PFSK-1 (cell line): ENCODE data around the gene ZXDC. TPM values are rescaled to one million over a fixed set of nuclear protein-coding genes. Genes with fewer than 3 reads are reported as not detected.
A peak's percentile ranks its signal among the peaks of the same experiment; 100 is the strongest.

Source experiments
- FOXP2 ChIP-seq: optimal IDR thresholded peaks from 2 replicates; pipeline ENCODE3; 2011; ENCODE audit warnings: borderline replicate concordance, control low read depth, inconsistent platforms; ENCODE audit not compliant: insufficient read depth; ENCODE audit errors: extremely low read length, extremely low read depth
- POLR2AphosphoS5 ChIP-seq: IDR thresholded peaks from 2 replicates; pipeline ENCODE4 v1.6.1; 2012; ENCODE audit warnings: low read depth, mild to moderate bottlenecking, control low read depth, low read length, moderate library complexity
- SIN3A ChIP-seq: IDR thresholded peaks from 2 replicates; pipeline ENCODE4 v1.6.1; 2012; ENCODE audit warnings: mild to moderate bottlenecking, low read length, moderate library complexity, borderline replicate concordance; ENCODE audit not compliant: insufficient read depth
- TAF1 ChIP-seq: IDR thresholded peaks from 2 replicates; pipeline ENCODE4 v1.6.1; 2012; ENCODE audit warnings: low read length, control low read depth, borderline replicate concordance; ENCODE audit not compliant: insufficient read depth
- polyA plus RNA-seq: library from polyadenylated mRNA; unstranded; fragments of >200 nt; gene quantifications from one replicate; pipeline ENCODE4 v1.2.1, GENCODE V29; 2012; ENCODE audit warnings: low read depth, missing spikeins; ENCODE audit not compliant: insufficient read length
- TF ChIP-seq, protein P1 (sequence below), 2 experiments: IDR thresholded peaks; 2 replicates each; pipeline versions ENCODE4 v1.6.1 to v1.8.0; 2011 to 2012; ENCODE audit warnings: low read depth in 2 of 2, low read length in 2 of 2, control low read depth in 1 of 2, inconsistent platforms in 1 of 2, mild to moderate bottlenecking in 1 of 2, moderate library complexity in 1 of 2; ENCODE audit not compliant: insufficient read depth in 1 of 2

Gene ZXDC, protein sequence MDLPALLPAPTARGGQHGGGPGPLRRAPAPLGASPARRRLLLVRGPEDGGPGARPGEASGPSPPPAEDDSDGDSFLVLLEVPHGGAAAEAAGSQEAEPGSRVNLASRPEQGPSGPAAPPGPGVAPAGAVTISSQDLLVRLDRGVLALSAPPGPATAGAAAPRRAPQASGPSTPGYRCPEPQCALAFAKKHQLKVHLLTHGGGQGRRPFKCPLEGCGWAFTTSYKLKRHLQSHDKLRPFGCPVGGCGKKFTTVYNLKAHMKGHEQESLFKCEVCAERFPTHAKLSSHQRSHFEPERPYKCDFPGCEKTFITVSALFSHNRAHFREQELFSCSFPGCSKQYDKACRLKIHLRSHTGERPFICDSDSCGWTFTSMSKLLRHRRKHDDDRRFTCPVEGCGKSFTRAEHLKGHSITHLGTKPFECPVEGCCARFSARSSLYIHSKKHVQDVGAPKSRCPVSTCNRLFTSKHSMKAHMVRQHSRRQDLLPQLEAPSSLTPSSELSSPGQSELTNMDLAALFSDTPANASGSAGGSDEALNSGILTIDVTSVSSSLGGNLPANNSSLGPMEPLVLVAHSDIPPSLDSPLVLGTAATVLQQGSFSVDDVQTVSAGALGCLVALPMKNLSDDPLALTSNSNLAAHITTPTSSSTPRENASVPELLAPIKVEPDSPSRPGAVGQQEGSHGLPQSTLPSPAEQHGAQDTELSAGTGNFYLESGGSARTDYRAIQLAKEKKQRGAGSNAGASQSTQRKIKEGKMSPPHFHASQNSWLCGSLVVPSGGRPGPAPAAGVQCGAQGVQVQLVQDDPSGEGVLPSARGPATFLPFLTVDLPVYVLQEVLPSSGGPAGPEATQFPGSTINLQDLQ
- 15.9 TPM for polyA plus RNA-seq

GRCh38 chr3:126475413-126476114 lies at the start of gene ZXDC:
Gene ZXDC, minus strand, starts transcription at chr3:126475891. Its CDS starts 26 bp downstream, at chr3:126475865.
- TF ChIP-seq FOXP2: peak; percentile 66
- TF ChIP-seq SIN3A: no peak

GRCh38 chr3:126525091-126525852 lies 49.6 kb upstream of the ZXDC start:
- TF ChIP-seq, protein P1, sequence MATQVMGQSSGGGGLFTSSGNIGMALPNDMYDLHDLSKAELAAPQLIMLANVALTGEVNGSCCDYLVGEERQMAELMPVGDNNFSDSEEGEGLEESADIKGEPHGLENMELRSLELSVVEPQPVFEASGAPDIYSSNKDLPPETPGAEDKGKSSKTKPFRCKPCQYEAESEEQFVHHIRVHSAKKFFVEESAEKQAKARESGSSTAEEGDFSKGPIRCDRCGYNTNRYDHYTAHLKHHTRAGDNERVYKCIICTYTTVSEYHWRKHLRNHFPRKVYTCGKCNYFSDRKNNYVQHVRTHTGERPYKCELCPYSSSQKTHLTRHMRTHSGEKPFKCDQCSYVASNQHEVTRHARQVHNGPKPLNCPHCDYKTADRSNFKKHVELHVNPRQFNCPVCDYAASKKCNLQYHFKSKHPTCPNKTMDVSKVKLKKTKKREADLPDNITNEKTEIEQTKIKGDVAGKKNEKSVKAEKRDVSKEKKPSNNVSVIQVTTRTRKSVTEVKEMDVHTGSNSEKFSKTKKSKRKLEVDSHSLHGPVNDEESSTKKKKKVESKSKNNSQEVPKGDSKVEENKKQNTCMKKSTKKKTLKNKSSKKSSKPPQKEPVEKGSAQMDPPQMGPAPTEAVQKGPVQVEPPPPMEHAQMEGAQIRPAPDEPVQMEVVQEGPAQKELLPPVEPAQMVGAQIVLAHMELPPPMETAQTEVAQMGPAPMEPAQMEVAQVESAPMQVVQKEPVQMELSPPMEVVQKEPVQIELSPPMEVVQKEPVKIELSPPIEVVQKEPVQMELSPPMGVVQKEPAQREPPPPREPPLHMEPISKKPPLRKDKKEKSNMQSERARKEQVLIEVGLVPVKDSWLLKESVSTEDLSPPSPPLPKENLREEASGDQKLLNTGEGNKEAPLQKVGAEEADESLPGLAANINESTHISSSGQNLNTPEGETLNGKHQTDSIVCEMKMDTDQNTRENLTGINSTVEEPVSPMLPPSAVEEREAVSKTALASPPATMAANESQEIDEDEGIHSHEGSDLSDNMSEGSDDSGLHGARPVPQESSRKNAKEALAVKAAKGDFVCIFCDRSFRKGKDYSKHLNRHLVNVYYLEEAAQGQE (IDR thresholded peaks at IDR 0.05; ENCODE audit: insufficient read depth in 1 of 2, low read depth in 2 of 2, low read length in 2 of 2): no peak
- TF ChIP-seq SIN3A (no peak), FOXP2 (no peak), TAF1 (no peak), POLR2AphosphoS5 (no peak)

DNA sequence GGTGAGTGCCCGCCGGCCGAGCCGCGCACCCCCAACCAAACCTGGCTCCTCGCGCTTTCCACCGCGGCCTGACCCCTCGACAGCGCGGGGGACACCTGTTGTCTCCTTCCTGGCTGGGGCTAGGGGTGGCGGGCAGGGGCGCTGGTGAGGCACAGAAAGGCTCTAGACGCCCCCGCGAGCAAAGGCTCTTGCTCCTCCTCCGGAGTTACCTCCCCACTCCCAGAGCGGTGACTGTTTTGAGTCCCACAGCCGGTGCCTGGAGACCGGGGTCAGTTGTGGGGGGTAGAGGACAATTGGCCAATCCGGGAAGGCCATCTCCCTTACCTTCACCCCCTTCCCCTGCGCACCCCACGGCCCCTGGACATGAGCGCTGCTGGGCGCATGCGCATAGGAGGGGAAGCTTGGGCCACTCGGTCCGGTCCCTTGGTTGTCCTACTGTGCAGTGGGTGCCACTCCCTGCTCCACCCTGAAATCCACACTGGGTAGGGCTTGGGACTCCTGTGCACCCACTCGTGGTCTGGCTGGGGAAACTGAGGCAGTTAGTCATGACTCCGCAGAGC lies 48.8 kb upstream of the ZXDC start:
- TF ChIP-seq TAF1: no peak
- no peak for TF ChIP-seq SIN3A
- no peak for TF ChIP-seq POLR2AphosphoS5
- TF ChIP-seq, protein P1 (IDR thresholded peaks at IDR 0.05; ENCODE audit: insufficient read depth in 1 of 2, low read depth in 2 of 2, low read length in 2 of 2): no peak

DNA sequence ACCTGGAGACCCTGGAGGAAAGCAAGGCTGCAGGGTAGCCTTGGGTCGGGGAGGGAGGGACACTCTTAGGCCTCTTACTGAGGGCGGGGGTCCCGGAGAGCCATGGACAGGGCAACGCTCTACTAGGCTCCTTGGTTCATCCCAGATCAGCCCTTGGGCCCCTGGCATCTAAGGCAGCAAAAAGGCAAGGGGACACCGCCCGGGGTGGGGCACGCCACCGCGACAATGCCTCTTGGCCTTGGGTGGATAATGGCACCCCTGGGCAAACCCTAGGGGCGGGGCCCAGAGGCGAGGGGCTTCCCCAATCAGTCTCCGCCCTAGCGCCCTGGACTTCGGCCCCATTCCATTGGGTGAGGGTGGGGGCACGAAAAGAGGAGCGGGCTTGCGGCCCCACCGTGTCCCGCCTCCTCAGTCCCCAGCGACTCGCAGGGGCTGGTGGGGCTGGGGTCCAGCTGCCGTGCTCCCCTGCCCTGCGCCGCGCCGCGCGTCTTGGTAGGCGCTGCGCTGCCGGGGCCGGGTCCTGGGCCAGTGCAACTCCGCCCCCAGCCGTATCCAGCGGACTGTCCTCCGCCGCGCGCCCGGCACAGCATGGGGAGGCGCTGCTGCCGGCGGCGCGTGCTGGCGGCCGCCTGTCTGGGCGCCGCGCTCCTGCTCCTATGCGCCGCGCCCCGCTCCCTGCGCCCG lies 48.2 kb upstream of the ZXDC start, which contains the start of gene CHST13:
Gene CHST13, plus strand, starts transcription at position 411 of the 684 bp plus-strand sequence. Its CDS starts 178 bp downstream, at position 589.
- no peak for TF ChIP-seq POLR2AphosphoS5
- no peak for TF ChIP-seq FOXP2
- TF ChIP-seq, protein P1 (IDR thresholded peaks at IDR 0.05; ENCODE audit: insufficient read depth in 1 of 2, low read depth in 2 of 2, low read length in 2 of 2): no peak
- no peak for TF ChIP-seq SIN3A
